GM12873 (cell line): ENCODE results near the gene SLC27A3.
A peak's percentile ranks its signal among the peaks of the same experiment; 100 is the strongest.

Source experiments
- TF ChIP-seq, protein P1 (sequence below): IDR thresholded peaks from 2 replicates; pipeline ENCODE4 v1.5.1; 2012; ENCODE audit warnings: low read depth, mild to moderate bottlenecking, moderate library complexity, low read length, control low read depth; ENCODE audit not compliant: insufficient read depth; ENCODE audit errors: missing control alignments

Gene SLC27A3

GRCh38 chr1:153778051-153778823 lies 3.0 kb downstream of the SLC27A3 start:
- TF ChIP-seq, protein P1, sequence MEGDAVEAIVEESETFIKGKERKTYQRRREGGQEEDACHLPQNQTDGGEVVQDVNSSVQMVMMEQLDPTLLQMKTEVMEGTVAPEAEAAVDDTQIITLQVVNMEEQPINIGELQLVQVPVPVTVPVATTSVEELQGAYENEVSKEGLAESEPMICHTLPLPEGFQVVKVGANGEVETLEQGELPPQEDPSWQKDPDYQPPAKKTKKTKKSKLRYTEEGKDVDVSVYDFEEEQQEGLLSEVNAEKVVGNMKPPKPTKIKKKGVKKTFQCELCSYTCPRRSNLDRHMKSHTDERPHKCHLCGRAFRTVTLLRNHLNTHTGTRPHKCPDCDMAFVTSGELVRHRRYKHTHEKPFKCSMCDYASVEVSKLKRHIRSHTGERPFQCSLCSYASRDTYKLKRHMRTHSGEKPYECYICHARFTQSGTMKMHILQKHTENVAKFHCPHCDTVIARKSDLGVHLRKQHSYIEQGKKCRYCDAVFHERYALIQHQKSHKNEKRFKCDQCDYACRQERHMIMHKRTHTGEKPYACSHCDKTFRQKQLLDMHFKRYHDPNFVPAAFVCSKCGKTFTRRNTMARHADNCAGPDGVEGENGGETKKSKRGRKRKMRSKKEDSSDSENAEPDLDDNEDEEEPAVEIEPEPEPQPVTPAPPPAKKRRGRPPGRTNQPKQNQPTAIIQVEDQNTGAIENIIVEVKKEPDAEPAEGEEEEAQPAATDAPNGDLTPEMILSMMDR: no peak

- TF ChIP-seq, protein P1: no peak
These were observed 3.8 kb downstream of the SLC27A3 start for GRCh38 chr1:153778824-153779519.

GRCh38 chr1:153779781-153780541 lies 4.8 kb downstream of the SLC27A3 start:
- TF ChIP-seq, protein P1: no peak

GRCh38 chr1:153780551-153780950 lies 5.3 kb downstream of the SLC27A3 start:
- TF ChIP-seq, protein P1: no peak

DNA sequence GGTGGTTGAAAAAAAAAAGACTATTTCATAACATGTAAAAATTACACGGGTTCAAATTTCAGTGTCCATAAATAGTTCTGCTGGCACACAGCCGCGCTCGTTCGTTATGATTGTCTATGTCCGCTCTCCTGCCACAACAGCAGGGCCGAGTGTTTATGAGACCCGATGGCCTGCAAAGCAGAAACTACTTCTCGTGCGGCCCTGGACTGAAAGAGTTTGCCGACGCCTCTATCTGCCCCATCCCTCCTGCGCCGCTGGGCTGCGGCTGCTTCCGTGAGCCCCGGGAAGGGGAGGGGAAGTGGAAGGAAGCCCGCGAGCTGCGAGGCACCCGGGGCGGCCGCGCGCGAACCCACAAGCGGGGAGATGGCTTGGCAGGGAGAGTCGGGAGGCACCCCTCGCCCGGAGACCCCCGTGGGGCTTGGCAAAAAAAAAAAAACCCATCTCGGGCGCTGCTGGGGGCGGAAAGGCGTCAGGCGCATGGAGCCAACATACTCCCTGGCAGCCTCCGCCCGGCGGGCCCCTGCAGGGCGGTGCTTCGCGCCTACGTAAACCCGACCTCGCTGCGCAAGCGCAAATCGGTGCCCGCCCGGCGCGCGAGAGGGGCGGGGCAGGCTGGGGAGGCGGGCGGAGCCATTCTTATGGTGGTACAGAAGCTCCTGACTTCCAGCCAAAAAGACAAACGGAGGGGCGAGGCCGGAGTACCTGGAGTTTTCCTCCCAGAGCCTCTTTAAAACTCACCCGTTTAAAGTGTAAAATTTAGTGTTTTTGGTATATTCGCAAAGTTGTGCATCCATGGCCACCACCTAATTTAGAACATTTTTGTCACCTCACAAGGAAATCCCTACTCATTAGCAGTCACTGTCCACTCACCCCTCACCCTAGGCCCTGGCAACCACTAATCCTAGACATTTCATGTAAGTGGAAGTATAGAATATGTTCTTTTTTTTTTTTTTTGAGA lies 8.3 kb downstream of the SLC27A3 start:
- TF ChIP-seq, protein P1: peak; percentile 15

DNA sequence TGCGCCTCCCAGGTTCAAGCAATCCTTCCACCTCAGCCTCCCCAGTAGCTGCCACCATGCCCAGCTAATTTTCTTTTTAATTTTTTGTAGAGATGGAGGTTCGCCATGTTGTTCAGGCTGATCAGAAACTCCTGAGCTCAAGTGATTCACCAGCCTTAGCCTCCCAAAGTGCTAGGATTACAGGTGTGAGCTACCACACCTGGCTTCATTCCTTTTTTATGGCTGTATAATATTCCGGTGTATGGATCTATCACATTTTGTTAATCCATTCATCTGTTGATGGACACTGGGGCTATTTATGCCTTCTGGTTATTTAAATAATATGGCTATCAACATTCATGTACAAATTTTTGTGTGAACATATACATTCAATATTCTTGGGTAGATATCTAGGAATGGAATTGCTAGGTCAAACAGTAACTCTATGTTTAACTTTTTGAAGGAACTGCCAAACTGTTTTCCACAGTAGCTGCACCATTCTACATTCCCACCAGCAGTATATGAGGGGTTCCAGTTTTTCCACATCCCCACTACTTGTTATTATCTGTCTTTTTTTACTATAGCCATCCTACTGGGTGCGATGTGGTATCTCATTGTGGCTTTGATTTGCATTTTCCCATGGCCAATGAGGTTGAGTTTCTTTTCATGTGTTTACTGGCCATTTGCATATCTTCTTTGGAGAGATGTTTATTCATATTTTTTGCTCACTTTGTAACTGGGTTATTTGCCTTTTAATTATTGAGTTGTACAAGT lies 11.0 kb downstream of the SLC27A3 start:
- TF ChIP-seq, protein P1: no peak
